IMR-90 (cell line): ENCODE measurements around the gene DISP2. TPM values are rescaled to one million over a fixed set of nuclear protein-coding genes. Genes with fewer than 3 reads are reported as not detected.

Experiments used
- ATAC-seq: fragments of 200-7000 bp; cut with Tn5 transposase; 2 replicates; pipeline ENCODE4 v1.9.1; 2020; ENCODE audit warnings: low read depth, mild to moderate bottlenecking, moderate library complexity
- BruUV-seq: library from RNA; stranded (reverse); fragments of 400-500 nt; replicated peaks from 2 replicates; lab custom pipeline; 2021; lab: Mats Ljungman, UMichigan
- CTCF ChIA-PET: fragments of 300-600 bp; formaldehyde crosslinking; extraction: SDS; loops from one replicate; lab custom pipeline; 2021; ENCODE audit warnings: antibody characterized with exemption; lab: Yijun Ruan, JAX
- POLR2A ChIA-PET: fragments of 300-600 bp; sonication (Branson Sonifier 250); formaldehyde crosslinking; loops from one replicate; lab custom pipeline; 2022; ENCODE audit warnings: antibody characterized with exemption; ENCODE audit not compliant: unreplicated experiment; lab: Charles Lee
- DNase-seq: peaks from one replicate; pipeline ENCODE4 v3.0.0; 2013
- H2AFZ ChIP-seq: replicated peaks from 2 replicates; pipeline ENCODE3; 2013; ENCODE audit warnings: low read length, mild to moderate bottlenecking; ENCODE audit not compliant: poor library complexity
- H2AK5ac ChIP-seq: 2 replicates; pipeline ENCODE4 v1.6.1; 2013; ENCODE audit warnings: low read depth, low read length, inconsistent platforms
- H2AK9ac ChIP-seq: replicated peaks from 2 replicates; pipeline ENCODE3; 2013; ENCODE audit warnings: mild to moderate bottlenecking, low read depth, low read length, moderate library complexity; ENCODE audit not compliant: poor library complexity
- H2BK120ac ChIP-seq: 2 replicates; pipeline ENCODE4 v1.6.1; 2013; ENCODE audit warnings: low read depth, low read length, inconsistent platforms
- H2BK15ac ChIP-seq: 3 replicates; pipeline ENCODE4 v1.6.1; 2013; ENCODE audit warnings: low read depth, low read length, inconsistent platforms
- H2BK20ac ChIP-seq: 2 replicates; pipeline ENCODE4 v1.6.1; 2013; ENCODE audit warnings: low read depth, mild to moderate bottlenecking, inconsistent platforms, low read length, moderate library complexity
- H2BK5ac ChIP-seq: 2 replicates; pipeline ENCODE4 v1.6.1; 2013; ENCODE audit warnings: mild to moderate bottlenecking, low read depth, low read length, inconsistent platforms; ENCODE audit not compliant: poor library complexity, severe bottlenecking
- H3K14ac ChIP-seq: replicated peaks from 2 replicates; pipeline ENCODE4 v1.6.1; 2013; ENCODE audit warnings: low read depth, low read length, inconsistent platforms
- H3K18ac ChIP-seq: 2 replicates; pipeline ENCODE4 v1.6.1; 2013; ENCODE audit warnings: low read depth, low read length, control low read depth
- H3K23ac ChIP-seq: 2 replicates; pipeline ENCODE4 v1.6.1; 2013; ENCODE audit warnings: low read depth, low read length, inconsistent platforms
- H3K27ac ChIP-seq: 2 replicates; pipeline ENCODE4 v1.5.1; 2013; ENCODE audit warnings: mild to moderate bottlenecking, control low read depth, low read length; ENCODE audit not compliant: insufficient read depth
- H3K27me3 ChIP-seq: 2 replicates; pipeline ENCODE4 v1.6.1; 2013; ENCODE audit warnings: low read length; ENCODE audit not compliant: control insufficient read depth, insufficient read depth
- H3K36me3 ChIP-seq: 2 replicates; pipeline ENCODE4 v1.6.1; 2013; ENCODE audit warnings: low read length, mixed read lengths; ENCODE audit not compliant: control insufficient read depth, insufficient read depth
- H3K4ac ChIP-seq: 2 replicates; pipeline ENCODE4 v1.6.1; 2013; ENCODE audit warnings: low read depth, low read length, inconsistent platforms
- H3K4me1 ChIP-seq: 2 replicates; pipeline ENCODE4 v1.6.1; 2013; ENCODE audit warnings: low read length, mixed read lengths; ENCODE audit not compliant: control insufficient read depth, insufficient read depth
- H3K4me2 ChIP-seq: 2 replicates; pipeline ENCODE4 v1.6.1; 2013; ENCODE audit warnings: low read depth, mild to moderate bottlenecking, control low read depth, low read length, moderate library complexity
- H3K4me3 ChIP-seq: 2 replicates; pipeline ENCODE4 v1.5.1; 2013; ENCODE audit warnings: low read depth, mild to moderate bottlenecking, control low read depth, low read length, moderate library complexity; ENCODE audit not compliant: insufficient read depth
- H3K56ac ChIP-seq: 2 replicates; pipeline ENCODE4 v1.6.1; 2013; ENCODE audit warnings: low read length, inconsistent platforms; ENCODE audit not compliant: insufficient read depth; ENCODE audit errors: extremely low read depth
- H3K79me1 ChIP-seq, 2 experiments: 2 replicates each; pipeline ENCODE4 v1.6.1; 2013; ENCODE audit warnings: low read length in 2 of 2, inconsistent platforms in 1 of 2, low read depth in 1 of 2
- H3K9ac ChIP-seq: 2 replicates; pipeline ENCODE4 v1.6.1; 2013; ENCODE audit warnings: low read depth, low read length, control low read depth
- H3K9me1 ChIP-seq: 2 replicates; pipeline ENCODE4 v1.6.1; 2013; ENCODE audit warnings: low read length, inconsistent platforms; ENCODE audit not compliant: insufficient read depth
- H3K9me3 ChIP-seq: 2 replicates; pipeline ENCODE4 v1.6.1; 2013; ENCODE audit warnings: low read length; ENCODE audit not compliant: control insufficient read depth, insufficient read depth
- H4K20me1 ChIP-seq: 2 replicates; pipeline ENCODE4 v1.6.1; 2013; ENCODE audit warnings: low read length, inconsistent platforms; ENCODE audit not compliant: insufficient read depth
- H4K5ac ChIP-seq: 2 replicates; pipeline ENCODE4 v1.6.1; 2013; ENCODE audit warnings: mild to moderate bottlenecking, low read depth, low read length, control low read depth
- H4K8ac ChIP-seq, 2 experiments: 2 replicates each; pipeline ENCODE4 v1.6.1; 2013; ENCODE audit warnings: low read depth in 2 of 2, low read length in 2 of 2, control low read depth in 1 of 2, inconsistent platforms in 1 of 2
- H4K91ac ChIP-seq: 2 replicates; pipeline ENCODE4 v1.6.1; 2013; ENCODE audit warnings: low read depth, low read length, inconsistent platforms; ENCODE audit not compliant: insufficient read depth
- BHLHE40 ChIP-seq: fragments of 150-350 bp; IDR thresholded peaks from 2 replicates; pipeline ENCODE4 v1.6.1; 2016; ENCODE audit warnings: mild to moderate bottlenecking, low read depth, low read length
- CEBPB ChIP-seq: IDR thresholded peaks from 2 replicates; pipeline ENCODE4 v1.6.1; 2012; ENCODE audit warnings: low read depth, low read length, improper control_type of control experiment
- CHD1 ChIP-seq: IDR thresholded peaks from 2 replicates; pipeline ENCODE4 v1.6.1; 2012; ENCODE audit warnings: low read depth, low read length, improper control_type of control experiment
- CTCF ChIP-seq: conservative IDR thresholded peaks from 2 replicates; pipeline ENCODE4 v1.5.1; 2012; ENCODE audit warnings: mild to moderate bottlenecking, low read depth, low read length, improper control_type of control experiment
- ELK1 ChIP-seq: fragments of 150-350 bp; IDR thresholded peaks from 2 replicates; pipeline ENCODE4 v1.6.1; 2016; ENCODE audit warnings: low read depth, mild to moderate bottlenecking, low read length, moderate library complexity, borderline replicate concordance
- FOS ChIP-seq: fragments of 150-350 bp; IDR thresholded peaks from 2 replicates; pipeline ENCODE4 v1.6.1; 2016; ENCODE audit warnings: low read depth, low read length
- MAZ ChIP-seq: IDR thresholded peaks from 2 replicates; pipeline ENCODE4 v1.6.1; 2012; ENCODE audit warnings: low read depth, mild to moderate bottlenecking, low read length, improper control_type of control experiment, moderate library complexity, borderline replicate concordance
- MXI1 ChIP-seq: IDR thresholded peaks from 2 replicates; pipeline ENCODE4 v1.6.1; 2012; ENCODE audit warnings: low read depth, mild to moderate bottlenecking, low read length, moderate library complexity, borderline replicate concordance
- NFE2L2 ChIP-seq: fragments of 150-350 bp; IDR thresholded peaks from 2 replicates; pipeline ENCODE4 v1.6.1; 2016; ENCODE audit warnings: low read depth, mild to moderate bottlenecking, low read length
- SMC3 ChIP-seq: fragments of 150-350 bp; IDR thresholded peaks from 2 replicates; pipeline ENCODE4 v1.6.1; 2016; ENCODE audit warnings: low read depth, mild to moderate bottlenecking, antibody characterized with exemption, low read length, moderate library complexity
- USF2 ChIP-seq: fragments of 150-350 bp; IDR thresholded peaks from 2 replicates; pipeline ENCODE4 v1.6.1; 2017; ENCODE audit warnings: mild to moderate bottlenecking, antibody characterized with exemption, low read length, low read depth
- WGBS, 2 experiments: methylation state at CpG; one replicate each; pipeline versions ENCODE4 v1.1.5 to v1.1.7; 2013; ENCODE audit warnings: missing lambda C conversion rate in 2 of 2; ENCODE audit not compliant: insufficient read length in 1 of 2; ENCODE audit errors: extremely low coverage in 2 of 2; 5-methylcytosine and 5-hydroxymethylcytosine counted together
- dilution Hi-C: fragments of 300-500 bp; cut with HindIII; formaldehyde crosslinking; loops from one replicate; pipeline ENCODE4 v1.14.3; 2018; ENCODE audit warnings: low sequenced_read_pairs; ENCODE audit not compliant: unreplicated experiment
- in situ Hi-C: fragments of 300-500 bp; cut with MboI; formaldehyde crosslinking; loops from 3 replicates; pipeline ENCODE4 v1.14.3; 2019; ENCODE audit warnings: low sequenced_read_pairs, inconsistent platforms, mixed read lengths
- intact Hi-C: fragments of 100-400 bp; cut with micrococcal nuclease; formaldehyde crosslinking; loops from 2 replicates; pipeline ENCODE4 v1.10.0; 2022
- polyA plus RNA-seq, 3 experiments: library from polyadenylated mRNA; depleted of rRNA; stranded (reverse); fragments of >200 nt; gene quantifications; 2 replicates each; pipeline ENCODE4 v1.2.3, GENCODE V29; 2012; ENCODE audit warnings: low replicate concordance in 1 of 3
- total RNA-seq: library from RNA; depleted of rRNA; stranded (reverse); fragments of >200 nt; gene quantifications from 2 replicates; pipeline ENCODE4 v1.2.3, GENCODE V29; 2012

The DISP2 gene
- total and polyA plus RNA-seq, 2 of the 4 experiments (the other 2 are of a cell fraction): 0.34 to 0.36 TPM

DNA sequence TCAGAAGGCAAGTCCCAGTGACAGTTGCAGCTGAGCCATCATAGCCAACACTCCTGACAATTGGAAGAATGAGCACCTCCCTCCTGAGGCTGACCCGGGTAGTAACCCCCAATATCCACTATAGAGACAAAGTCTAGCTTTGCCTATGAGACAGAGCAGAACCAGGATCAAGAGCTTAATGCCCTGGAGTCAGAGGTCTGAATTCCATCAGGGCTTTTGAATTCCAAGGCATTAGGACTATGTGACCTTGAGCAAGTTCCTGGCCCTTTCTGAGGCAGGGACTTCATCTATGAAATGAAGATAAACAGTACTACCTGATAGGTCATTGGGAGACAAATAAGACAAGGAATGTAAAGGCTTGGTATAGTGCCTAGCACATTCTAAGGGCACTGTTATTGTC, 37.6 kb upstream of the DISP2 start:
- intact Hi-C loops: loop anchor here (5.0 kb wide), 1 partner anchor 87 kb away; the partner anchor contains the start of gene IVD
- POLR2A ChIA-PET: no interaction called here
- in situ Hi-C loops: loop anchor here (5.0 kb wide), 1 partner anchor 102 kb away; no protein-coding TSS in a partner anchor

More for the DNA sequence above, 37.6 kb upstream of the DISP2 start:
- no peak overlapping the region for H2AK5ac ChIP-seq
- H2AK9ac ChIP-seq: no peak overlapping the region
- TF ChIP-seq SMC3 (no peak), USF2 (no peak), ELK1 (no peak), CTCF (no peak), BHLHE40 (no peak), NFE2L2 (no peak), MAZ (no peak), FOS (no peak), CHD1 (no peak), MXI1 (no peak), CEBPB (no peak)
- H2BK5ac ChIP-seq: no peak overlapping the region
- no peaks in the 10 kb centered on the region for H3K9me3 ChIP-seq
- H3K4me3 ChIP-seq: no peak overlapping the region
- no peak overlapping the region for H4K91ac ChIP-seq
- no peak overlapping the region for H2AFZ ChIP-seq
- H3K56ac ChIP-seq: no peak overlapping the region
- H3K9ac ChIP-seq: no peak overlapping the region
- peaks cover 7% of the 10 kb centered on the region; the same call in 1 of the 2 replicates for H3K4me1 ChIP-seq
- dilution Hi-C loops: no loop called here
- no peak overlapping the region for H3K4me2 ChIP-seq
- no peak overlapping the region for H3K4ac ChIP-seq
- no peak overlapping the region for H4K5ac ChIP-seq
- CTCF ChIA-PET: interaction anchor here (0.6 to 3.6 kb wide), 4 partner anchors 11 to 269 kb away, joined by 5 to 18 read pairs (median 10); no protein-coding TSS in a partner anchor
- H2BK15ac ChIP-seq: no peak overlapping the region
- DNase-seq (no peak), ATAC-seq (no peak)
- H3K79me1 ChIP-seq: peaks cover 9% of the 10 kb centered on the region in 2 experiments
- 100% methylated on average over 1 of the region's 1 CpG; no CpG with 5 or more reads in 1 of the 2 experiments for WGBS, 2 experiments
- no peak overlapping the region for H2BK120ac ChIP-seq
- H3K23ac ChIP-seq: peak overlapping the region; percentile 15; the same call in 1 of the 2 replicates
- BruUV-seq: no TSS peak
- H3K18ac ChIP-seq: no peak overlapping the region
- H3K27ac ChIP-seq: no peak overlapping the region
- no peak overlapping the region for H4K8ac ChIP-seq
- H2BK20ac ChIP-seq: no peak overlapping the region
- peaks cover 14% of the 10 kb centered on the region for H3K27me3 ChIP-seq
- H3K36me3 ChIP-seq: no peaks in the 10 kb centered on the region
- 0 out of 2 replicates have a peak, but pooled peaks cover 10% of the 10 kb centered on the region for H4K20me1 ChIP-seq
- no peak overlapping the region for H3K14ac ChIP-seq
- no peaks in the 10 kb centered on the region for H3K9me1 ChIP-seq
